ENCODE measurements around the gene TBX5.

The TBX5 gene

DNA sequence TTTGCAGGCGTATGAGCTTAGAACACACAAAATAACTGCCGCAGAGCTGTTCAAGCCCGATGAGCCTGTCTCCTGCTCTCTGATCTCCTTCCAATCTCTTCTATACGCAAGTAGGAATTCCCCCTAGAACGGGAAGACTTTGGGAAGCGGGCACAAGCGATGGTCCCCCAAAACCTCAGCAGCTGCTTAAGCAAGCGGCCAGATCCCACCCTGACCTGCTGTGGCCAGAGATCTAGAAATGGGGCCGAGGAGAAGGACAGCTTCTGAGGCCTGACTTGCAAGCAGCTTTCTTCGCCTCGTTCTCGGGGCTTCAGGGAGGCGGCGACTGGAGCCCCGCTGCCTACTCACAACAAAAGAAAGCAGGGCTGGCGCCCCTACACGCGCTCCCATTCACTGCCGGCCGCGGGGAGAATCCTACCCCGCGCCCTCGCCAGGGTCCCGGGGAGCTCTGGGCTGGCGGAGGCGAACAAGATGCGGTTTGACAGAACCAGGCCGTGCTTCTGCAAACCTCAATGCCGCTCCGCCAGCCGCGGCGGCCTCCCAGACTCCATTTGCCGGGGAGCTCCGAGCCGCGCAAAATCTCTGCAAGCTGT lies 922 bp downstream of the TBX5 start:
- peak; percentile 26 for DNase-seq

DNA sequence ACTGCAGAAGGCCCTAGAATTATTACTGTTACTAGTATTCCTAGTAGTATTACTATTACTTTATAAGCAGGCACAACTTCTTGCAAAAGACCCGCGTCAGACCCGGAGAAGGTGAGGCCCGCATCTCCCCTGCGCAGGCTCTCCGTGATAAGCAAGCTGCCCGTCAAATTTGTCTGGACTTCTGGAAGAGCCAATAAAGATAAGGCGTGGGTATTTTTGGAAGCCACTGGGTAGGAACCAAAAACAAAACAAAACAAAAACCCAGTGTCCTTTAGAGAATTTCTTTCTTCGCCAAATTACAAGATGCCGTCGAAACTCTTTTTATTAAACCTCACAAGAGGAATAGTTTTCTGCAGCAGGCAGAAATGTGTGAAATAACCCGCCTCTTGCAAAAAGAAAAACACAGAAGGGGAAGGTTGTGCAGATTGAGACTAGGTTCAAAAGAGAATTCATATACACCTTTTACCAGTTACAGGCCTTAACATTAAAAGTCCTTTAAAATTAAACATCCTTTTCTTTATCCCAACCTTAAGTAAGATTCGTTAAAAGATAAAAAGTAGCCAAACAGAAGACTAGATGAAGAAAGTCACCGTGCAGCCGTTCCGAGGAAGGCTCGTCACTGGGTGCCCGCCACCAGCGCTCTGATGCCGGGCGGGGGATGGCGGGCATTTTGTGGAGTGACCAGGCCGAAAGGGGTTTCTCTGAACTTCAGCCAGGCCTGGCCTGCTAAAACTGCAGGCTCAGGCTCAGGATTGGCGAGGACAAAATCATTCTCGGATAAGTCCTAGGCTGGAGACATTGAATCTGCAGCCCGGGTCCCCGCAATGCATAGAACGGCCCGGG lies 1.6 kb downstream of the TBX5 start:
- no peak for DNase-seq

DNA sequence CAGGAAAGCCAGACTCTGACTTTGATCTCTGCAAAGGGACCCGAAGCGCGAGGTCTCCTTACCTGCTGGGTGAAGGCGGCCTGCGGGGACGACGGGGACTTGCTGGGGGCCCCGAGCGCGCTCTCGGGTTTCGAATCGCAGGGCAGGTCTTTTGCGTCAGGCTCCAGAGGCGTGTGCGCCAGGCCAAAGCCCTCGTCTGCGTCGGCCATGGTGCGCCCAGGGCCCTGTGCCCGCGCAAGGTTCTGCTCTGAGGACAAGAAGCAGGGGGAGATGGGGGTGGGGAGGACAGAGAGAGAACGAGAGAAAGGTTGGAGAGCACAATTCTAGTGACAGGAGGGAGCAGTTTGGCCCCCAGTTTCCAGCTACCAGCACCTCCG lies 2.3 kb downstream of the TBX5 start:
- DNase-seq = no peak

DNA sequence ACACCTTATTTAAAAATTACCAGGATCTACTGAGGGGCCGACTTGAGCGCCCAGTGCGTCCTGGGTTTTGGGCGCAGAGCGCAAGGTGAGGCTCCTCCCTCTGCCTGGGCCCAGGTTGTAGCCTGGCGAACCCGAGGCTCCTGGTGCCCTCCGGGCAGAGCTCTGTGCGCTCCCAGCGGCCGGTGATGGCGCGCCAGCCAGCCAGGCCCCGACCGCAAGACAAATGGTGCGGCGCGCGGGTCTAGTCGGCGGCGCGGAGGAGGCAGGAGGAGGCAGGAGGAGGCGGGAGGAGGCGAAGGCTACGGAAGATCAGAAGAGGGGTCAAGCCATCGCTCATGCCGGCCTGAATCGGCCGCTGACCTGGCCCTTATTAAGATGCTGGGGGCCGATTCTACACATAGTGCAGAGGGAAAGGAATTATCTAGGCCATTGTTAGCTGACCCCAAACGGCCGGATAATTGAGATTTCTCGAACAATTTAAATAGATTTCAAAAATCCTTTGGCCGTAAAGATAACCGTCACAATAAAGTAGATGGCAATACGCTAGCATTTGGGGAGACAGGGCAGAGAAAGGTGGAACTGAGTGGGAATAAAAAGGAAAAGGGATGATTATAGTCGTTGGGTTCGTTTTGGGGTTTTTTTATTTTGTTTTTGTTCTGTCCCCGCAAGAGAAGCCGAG lies 2.8 kb downstream of the TBX5 start:
- DNase-seq = no peak

DNA sequence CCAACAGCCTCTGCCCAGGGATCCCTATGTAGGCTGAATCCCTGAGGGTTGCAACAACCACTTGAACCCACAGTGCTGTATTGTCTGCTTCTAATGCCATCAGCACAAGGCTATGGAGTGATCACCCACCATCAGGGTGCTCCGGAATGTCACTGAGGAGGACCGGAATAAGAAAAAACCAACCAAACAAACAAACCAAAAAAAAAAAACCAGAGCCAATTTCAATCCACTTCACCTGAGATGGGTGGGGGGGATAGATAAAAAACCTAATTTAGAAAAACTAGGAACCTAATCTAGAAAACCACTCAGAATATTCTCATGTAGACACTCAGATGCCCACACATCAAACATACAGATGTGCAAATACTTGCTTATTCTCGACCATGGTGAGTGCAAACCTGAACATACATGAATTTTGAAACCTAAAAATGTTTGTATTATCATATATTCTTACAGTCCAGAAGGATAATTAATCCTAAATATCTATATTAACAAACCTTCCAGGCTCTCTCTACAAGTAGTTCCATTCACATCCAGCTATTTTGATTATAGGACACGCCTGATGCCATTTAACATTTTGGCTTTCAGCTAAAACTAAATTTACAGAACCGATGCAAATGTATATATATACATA lies 3.7 kb downstream of the TBX5 start:
- no peak for DNase-seq

DNA sequence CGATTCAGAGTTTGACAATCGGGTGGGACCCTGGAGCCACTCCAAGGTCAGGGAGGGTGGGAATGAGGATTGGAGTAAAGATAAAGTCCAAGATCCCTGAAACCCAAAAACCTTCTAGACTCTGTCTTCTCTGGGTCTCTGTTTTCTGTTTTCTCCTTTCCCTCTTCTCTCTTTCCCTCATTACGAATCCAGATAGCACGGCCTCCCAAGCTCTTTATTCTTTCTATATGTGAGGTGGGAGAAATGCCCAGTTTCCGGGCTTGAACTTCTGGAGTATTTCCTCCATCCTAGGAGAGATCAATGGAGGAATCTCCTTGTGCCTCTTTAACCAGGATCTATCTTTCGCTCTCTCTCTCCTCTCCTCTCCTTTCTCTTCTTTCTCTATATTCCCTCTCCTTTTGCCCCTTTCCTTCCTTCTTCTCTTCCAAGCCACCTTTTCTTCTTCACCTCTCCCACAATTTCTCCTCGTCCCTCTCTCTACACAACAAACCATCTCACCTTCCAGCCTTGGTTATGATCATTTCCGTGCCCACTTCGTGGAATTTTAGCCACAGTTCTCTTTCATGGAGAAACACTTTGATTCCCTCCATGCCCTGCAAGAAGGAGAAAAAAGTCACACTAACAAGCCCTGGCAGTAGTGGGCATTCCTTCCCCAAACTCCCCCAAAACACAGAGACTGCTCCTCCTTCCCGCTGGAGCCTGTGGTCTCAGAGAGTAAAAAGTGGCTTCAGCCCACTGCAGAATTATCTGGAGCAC lies 4.4 kb downstream of the TBX5 start:
- no peak for DNase-seq

DNA sequence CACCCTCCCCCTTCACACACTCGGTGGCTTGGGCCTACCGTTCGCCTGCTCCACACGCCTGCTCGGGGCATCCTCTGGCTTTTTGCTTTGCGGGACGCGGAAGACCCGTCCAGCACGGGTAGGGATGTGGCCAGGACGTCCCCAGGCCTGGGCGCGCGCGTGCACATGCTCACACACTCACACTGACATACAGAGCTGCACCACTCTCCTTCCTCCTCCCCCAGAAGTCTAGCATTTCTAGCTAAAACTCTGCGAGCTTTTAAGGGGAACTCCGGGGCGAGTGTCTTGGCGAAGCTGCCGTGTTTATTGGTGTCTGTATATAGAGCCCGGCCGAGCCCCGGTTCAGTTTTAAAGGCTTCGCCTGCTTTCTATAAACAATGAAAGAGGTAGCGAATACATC lies 5.0 kb downstream of the TBX5 start:
- no peak for DNase-seq

- DNase-seq = no peak
Observed at GRCh38 chr12:114400361-114400811, 5.6 kb downstream of the TBX5 start.

DNA sequence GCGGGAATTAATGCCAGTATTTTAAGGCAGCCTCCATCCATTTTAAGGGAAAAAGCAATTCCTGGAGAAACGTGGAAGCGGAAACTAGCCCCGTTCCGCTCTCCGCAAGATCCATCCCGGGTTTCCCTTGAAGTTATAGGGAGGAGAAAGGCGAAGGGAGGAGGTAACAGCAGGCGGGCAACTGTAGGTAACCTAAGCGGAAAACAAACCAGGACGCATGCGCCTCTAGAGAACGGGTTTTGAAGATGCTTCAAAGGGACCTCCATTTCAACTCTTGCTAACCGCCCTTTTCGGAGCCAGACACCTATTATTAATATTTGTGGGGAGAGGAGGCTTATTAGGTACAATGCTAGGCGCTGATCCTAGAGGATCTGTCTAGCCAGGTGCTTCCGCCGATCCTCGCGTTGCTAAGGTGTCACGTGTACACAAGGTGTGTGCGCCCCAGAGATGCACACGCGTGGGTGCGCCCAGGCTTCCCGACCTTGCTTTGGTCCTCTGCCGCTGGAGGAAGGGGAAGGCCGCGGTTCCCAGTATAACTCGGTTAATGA lies 6.2 kb downstream of the TBX5 start:
- no peak for DNase-seq

GRCh38 chr12:114397978-114398881 lies 7.7 kb downstream of the TBX5 start:
- DNase-seq = no peak

DNA sequence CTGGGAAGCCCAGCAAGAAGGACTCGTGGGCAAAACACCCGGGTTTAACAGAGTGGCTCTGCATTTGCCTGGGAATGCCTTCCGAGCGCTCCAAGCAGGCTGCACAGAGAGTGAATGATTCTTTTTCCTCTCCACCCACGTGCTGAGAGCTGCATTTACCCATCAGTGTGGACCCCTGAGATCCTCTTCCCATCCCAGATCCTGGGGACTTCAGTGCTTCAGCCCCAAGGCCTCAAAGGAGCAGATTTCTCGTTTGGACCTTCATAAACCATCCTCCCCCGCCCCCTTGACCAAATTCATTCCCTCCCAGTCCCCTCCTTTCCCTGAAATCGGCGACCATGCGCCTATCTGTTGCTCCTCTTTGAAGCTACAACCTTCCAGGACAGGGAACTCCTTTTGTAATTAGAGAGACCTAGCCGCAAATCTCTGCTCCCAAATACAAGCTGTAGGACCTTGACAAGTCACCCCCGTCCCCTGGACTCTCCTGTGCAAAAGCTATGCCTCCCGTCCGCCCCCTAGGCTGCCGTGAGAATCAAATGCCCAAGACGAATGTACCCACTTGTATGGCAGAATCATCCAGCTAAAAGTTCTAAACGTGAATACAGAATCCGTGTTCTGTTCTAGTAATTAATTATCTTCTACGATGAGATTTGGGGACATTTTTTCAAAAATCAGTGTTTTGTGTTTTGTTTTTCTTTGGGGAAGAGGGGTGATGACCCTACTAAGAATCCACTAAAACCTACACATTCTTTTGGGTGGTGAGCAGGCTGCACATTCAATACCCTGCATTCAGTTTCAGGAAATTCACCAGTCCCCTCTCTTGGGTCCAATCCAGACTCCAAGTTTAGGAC lies 8.8 kb downstream of the TBX5 start:
- DNase-seq = no peak

DNA sequence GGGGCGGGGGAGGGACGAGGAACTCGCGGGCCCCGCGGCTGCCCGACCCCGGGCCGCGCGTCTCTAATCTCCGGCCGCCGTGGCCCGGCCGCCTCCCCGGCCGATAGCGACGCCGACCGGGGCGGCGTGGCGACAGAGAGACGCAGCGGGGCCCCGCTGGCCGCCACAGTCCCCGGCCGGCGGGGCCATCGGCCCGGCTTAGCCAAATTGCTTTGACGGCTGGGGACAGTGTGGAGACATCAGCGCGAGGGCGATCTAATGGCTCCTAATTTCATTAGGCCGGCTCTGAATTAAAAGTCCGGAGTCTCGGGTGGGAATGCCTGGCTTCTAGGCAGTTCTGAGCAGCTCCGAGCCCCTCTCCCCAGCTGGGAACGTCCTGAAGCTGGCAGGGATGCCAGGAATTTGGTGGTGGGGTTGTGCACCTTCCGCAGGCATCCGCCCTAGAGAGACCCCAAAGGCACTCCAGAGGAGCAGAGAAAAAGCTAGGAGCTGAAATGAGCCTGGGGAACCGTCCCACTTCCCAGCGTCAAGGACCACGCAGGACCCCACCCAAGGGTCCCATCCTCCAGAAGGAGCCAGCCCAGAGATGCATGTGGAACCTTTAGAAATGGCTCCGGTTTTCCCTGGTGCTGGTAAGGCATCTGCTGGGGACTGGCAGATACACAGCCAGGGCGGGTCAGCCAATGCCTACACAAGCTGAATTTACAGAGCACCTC lies 9.6 kb downstream of the TBX5 start:
- no peak for DNase-seq

- no peak for DNase-seq
Observed at GRCh38 chr12:114395755-114396152, 10.2 kb downstream of the TBX5 start.

DNA sequence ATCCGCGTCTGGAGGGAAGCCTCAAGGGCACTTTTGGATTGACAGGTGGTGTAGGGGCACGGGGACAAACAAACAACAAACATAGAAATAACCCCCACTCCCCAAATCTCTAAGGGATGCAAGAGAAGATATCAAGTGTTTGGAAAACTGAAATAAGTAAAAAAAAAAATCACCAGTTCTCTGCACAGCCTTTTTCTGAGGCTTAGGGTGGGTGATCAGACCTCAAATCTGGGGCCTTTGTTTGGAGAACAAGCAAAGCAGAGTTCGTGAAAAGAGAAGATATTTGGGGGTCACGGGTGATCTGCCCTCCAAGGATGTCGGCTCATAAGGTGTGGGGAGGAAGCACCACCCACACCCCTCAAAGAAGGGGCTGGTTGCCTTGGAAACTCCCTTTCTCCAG lies 10.7 kb downstream of the TBX5 start:
- DNase-seq = no peak

DNA sequence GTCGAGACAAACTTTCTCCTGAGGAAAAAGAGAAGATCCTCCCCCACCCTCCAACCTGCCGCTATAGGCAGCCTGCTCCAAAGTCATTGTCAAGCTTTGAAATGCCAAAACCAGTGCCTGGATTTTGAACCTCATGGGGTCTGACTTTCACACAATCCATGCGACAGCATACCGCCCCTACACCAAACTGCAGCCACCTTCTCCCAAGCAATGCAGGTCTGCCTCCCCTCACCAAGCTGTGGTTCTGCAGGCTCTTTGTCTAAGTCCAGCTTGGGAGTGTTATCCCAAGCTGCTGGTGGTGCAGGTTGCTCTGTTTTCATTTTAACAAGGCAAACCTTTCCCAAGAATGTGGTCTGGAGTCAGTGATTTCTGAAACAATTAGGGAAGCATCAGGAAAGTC lies 12.4 kb downstream of the TBX5 start:
- no peak for DNase-seq

DNA sequence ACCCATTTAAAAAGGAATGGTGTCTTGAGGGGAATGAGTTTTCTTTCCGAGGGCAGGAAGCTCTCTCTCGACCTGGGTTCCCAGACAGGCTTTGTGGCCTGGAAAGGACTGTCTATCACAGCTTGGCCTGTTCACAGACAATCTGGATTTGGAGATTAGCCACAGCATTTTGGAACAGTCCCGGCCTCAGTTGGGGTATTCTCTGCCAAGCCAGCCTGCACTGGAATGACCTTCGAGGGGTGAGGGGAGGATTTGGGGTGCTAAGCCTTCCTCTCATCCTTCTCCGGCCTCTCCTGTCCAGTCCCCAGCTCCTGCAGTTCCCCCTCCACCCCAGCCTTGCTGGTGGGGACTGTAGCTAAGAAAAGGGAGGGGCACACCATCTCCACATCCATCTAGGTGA lies 13.0 kb downstream of the TBX5 start:
- DNase-seq = no peak

- no peak for DNase-seq
Observed at GRCh38 chr12:114391088-114391487, 14.9 kb downstream of the TBX5 start.

GRCh38 chr12:114384739-114385138 lies 21.2 kb downstream of the TBX5 start:
- DNase-seq = no peak

DNA sequence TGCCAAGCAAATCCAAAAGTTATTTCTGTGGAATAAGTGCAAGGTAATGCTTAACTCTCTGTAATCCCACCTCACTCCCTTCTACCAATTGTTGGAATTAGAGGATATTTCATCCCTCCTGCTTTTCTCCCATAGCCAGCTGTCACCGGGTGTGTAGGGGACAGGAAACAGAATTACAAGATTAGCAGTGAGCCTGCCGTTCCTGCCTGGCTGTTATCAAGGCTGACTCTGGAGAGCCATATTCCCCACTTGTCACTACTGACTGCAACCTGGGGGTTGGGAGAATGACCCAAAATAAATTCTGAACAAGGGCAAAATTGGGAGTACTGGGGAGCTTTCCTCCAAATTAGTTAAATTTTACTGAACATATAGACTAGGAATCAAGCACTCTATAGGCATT lies 24.8 kb downstream of the TBX5 start:
- no peak for DNase-seq

- DNase-seq = no peak
Observed at GRCh38 chr12:114371733-114372132, 34.2 kb downstream of the TBX5 start.
